Activated CD8-positive, alpha-beta T cell treated with anti-CD3 and anti-CD28 coated beads for 36 hours (primary cell): ENCODE results near the gene HOXC5. TPM values are rescaled to one million over a fixed set of nuclear protein-coding genes. Genes with fewer than 3 reads are reported as not detected.

Experiments
- ATAC-seq: fragments of 200-7000 bp; cut with Tn5 transposase; one replicate; pipeline ENCODE4 v1.10.0; 2021; ENCODE audit warnings: mild to moderate bottlenecking, moderate library complexity
- CTCF ChIA-PET: fragments of 350-600 bp; sonication (Branson Sonifier 250); formaldehyde crosslinking; loops from one replicate; lab custom pipeline; 2021; ENCODE audit warnings: antibody characterized with exemption; lab: Charles Lee
- POLR2A ChIA-PET: fragments of 350-600 bp; sonication (Branson Sonifier 250); formaldehyde crosslinking; loops from one replicate; lab custom pipeline; 2021; ENCODE audit warnings: antibody characterized with exemption; lab: Charles Lee
- DNase-seq: peaks from one replicate; pipeline ENCODE4 v3.0.0-alpha.2; 2020
- H3K27ac Mint-ChIP-seq: one replicate; pipeline ENCODE4 v1.8.0; 2021; ENCODE audit warnings: mild to moderate bottlenecking, mixed read lengths
- H3K27me3 Mint-ChIP-seq: one replicate; pipeline ENCODE4 v1.8.0; 2021; ENCODE audit warnings: mixed read lengths
- H3K36me3 Mint-ChIP-seq: one replicate; pipeline ENCODE4 v1.8.0; 2021; ENCODE audit warnings: low read depth, mixed read lengths
- H3K4me1 Mint-ChIP-seq: one replicate; pipeline ENCODE4 v1.8.0; 2021; ENCODE audit warnings: low read depth, mixed read lengths
- H3K4me3 Mint-ChIP-seq: one replicate; pipeline ENCODE4 v1.8.0; 2021; ENCODE audit warnings: mild to moderate bottlenecking, moderate library complexity, mixed read lengths
- H3K9me3 Mint-ChIP-seq: one replicate; pipeline ENCODE4 v1.8.0; 2021; ENCODE audit warnings: mixed read lengths
- CTCF ChIP-seq: fragments of 200-600 bp; IDR thresholded peaks from one replicate; pipeline ENCODE4 v1.8.0; 2022; ENCODE audit warnings: antibody characterized with exemption, mild to moderate bottlenecking
- intact Hi-C: fragments of 100-400 bp; cut with micrococcal nuclease; formaldehyde crosslinking; loops from one replicate; pipeline ENCODE4 v1.10.0; 2022
- total RNA-seq, 2 experiments: library from RNA; stranded (reverse); gene quantifications; one replicate each; pipeline ENCODE4 v1.2.3, GENCODE V29; 2021

Gene HOXC5
- total RNA-seq, 2 experiments from 2014 or later, result not detected

- ChIA-PET CTCF (interaction anchor here (1.3 to 5.6 kb wide), 4 partner anchors 19 to 173 kb away, joined by 4 to 67 read pairs (median 44); partner anchors contain the start of genes HOXC10 and HOXC4), POLR2A (no interaction called here)
- intact Hi-C loops, result loop anchor here (2.0 kb wide), 1 partner anchor 157 kb away; no protein-coding TSS in a partner anchor
- Mint-ChIP-seq H3K9me3 (no peaks in the 10 kb centered on the region), H3K4me1 (peaks cover 18% of the 10 kb centered on the region), H3K27me3 (peaks cover 68% of the 10 kb centered on the region), H3K27ac (no peak overlapping the region), H3K36me3 (no peaks in the 10 kb centered on the region), H3K4me3 (peak overlapping the region; percentile 33)
- no peak for TF ChIP-seq CTCF
- ATAC-seq (peak; percentile 37), DNase-seq (no peak)
These were observed 1.3 kb downstream of the HOXC5 start for GRCh38 chr12:54033980-54034784.

GRCh38 chr12:54034785-54035310 is 2.0 kb downstream of the HOXC5 start:
- intact Hi-C loops, result no loop called here
- Mint-ChIP-seq H3K27me3 (peaks cover 69% of the 10 kb centered on the region), H3K4me3 (no peak overlapping the region), H3K27ac (no peak overlapping the region), H3K36me3 (no peaks in the 10 kb centered on the region), H3K9me3 (no peaks in the 10 kb centered on the region), H3K4me1 (peaks cover 14% of the 10 kb centered on the region)
- ATAC-seq (no peak), DNase-seq (no peak)
- ChIA-PET CTCF (interaction anchor here (0.7 to 5.6 kb wide), 4 partner anchors 50 to 179 kb away, joined by 3 to 67 read pairs (median 4); partner anchors contain the start of genes HOXC10 and SMUG1), POLR2A (no interaction called here)
- no peak for TF ChIP-seq CTCF

DNA sequence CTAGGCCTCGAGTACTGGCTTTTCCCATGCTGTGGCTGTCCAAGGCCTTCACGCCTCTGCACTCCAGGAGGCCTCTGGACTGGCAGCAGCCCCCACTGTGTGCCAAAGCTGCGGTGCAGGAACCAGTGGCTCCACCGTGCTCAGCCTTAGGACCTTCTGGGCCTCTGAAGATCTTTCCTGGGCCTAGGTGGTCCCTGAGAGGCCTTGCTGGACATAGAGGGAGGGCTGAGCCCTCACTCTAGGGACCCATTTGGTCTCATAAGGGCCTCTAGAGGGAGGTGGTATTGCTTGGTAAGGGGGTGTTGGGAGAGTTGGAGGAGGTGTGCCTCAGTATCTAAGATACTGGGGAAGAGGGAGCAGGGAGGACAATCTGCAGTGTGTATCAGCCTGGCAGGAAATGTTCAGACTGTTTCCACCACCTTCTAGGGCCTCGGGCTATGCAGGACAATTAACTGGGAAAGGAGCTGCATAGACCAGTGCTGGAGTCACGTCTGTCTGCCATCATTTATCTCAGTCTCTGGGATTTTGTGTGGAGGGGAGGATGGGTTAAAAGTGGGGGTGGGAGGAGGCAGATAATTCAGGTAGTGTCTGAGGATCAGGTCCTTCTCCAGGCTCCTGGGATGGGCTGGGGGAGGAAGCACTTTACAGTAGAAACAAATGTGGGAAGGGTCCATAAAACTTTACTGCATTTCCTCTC is 2.9 kb downstream of the HOXC5 start:
- TF ChIP-seq CTCF, result no peak
- no peak overlapping the region for H3K27ac Mint-ChIP-seq
- H3K9me3 Mint-ChIP-seq, result no peaks in the 10 kb centered on the region
- H3K27me3 Mint-ChIP-seq, result peaks cover 69% of the 10 kb centered on the region
- H3K4me3 Mint-ChIP-seq, result no peak overlapping the region
- H3K36me3 Mint-ChIP-seq, result no peaks in the 10 kb centered on the region
- CTCF ChIA-PET, result interaction anchor here (0.7 to 5.6 kb wide), 4 partner anchors 50 to 179 kb away, joined by 3 to 67 read pairs (median 4); partner anchors contain the start of genes HOXC10 and SMUG1
- POLR2A ChIA-PET, result no interaction called here
- H3K4me1 Mint-ChIP-seq, result peaks cover 10% of the 10 kb centered on the region
- intact Hi-C loops, result no loop called here
- DNase-seq (no peak), ATAC-seq (no peak)

DNA sequence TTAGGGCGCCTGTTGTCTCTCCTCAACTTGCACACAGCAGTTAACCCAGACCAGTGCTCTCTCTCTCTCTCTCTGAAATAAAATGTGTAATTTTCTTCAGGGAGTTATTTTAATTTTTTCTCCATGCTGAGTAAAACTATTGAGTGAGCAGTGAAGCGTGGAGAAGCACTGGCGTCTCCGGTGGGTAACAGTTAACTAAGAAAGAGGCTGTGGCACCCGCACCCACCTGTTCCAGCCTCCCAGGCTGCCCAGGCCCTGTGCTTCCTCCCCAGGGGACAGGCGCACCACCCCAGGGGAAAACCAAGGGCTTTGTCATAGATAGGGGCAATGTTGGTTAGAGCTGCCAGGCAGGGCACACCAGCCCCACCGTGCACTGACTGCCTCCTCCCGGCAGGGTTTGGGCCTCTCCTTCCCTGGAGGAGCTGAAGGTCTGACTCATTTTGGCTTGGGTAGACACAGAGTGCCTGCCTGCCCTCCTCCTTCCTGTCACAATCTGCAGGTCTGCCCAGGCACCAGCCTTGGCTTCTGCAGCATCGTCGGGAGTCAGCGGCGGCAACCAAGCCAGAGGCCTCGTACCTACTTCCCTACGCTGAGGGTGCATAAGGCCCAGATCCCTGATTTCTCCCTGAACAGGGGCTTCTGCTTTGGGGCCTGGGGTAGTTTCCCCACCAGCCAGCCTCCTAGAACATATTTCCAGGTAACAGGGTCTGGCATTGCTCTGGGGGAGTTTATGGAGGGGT is 3.9 kb downstream of the HOXC5 start:
- no peak for DNase-seq
- no peaks in the 10 kb centered on the region for H3K9me3 Mint-ChIP-seq
- no peak for TF ChIP-seq CTCF

More for the DNA sequence above, 3.9 kb downstream of the HOXC5 start:
- ChIA-PET CTCF (no interaction called here), POLR2A (no interaction called here)
- Mint-ChIP-seq H3K4me3 (no peak overlapping the region), H3K4me1 (peaks cover 10% of the 10 kb centered on the region), H3K36me3 (no peaks in the 10 kb centered on the region), H3K27ac (no peak overlapping the region), H3K27me3 (peaks cover 66% of the 10 kb centered on the region)
- peak; percentile 51 for ATAC-seq
- intact Hi-C loops, result no loop called here
